Tibial nerve (tissue), 3 donors: ENCODE data around the gene KIF20B.

ENCODE experiments used
- POLR2A ChIP-seq, 2 donors: fragments of 450-650 bp; IDR thresholded peaks; one replicate each; pipeline ENCODE4 v1.6.1; 2017; ENCODE audit warnings: antibody characterized with exemption in 2 of 2, mild to moderate bottlenecking in 2 of 2, moderate library complexity in 2 of 2
- TF ChIP-seq, protein P1 (sequence below), 5 experiments: fragments of 200-600 bp in 3 of 5; fragments of 450-650 bp in 2 of 5; sonication (generic) in 3 of 5; IDR thresholded peaks; one replicate each; pipeline ENCODE4 v1.5.1; 2016 to 2019; ENCODE audit warnings: antibody characterized with exemption in 5 of 5, mild to moderate bottlenecking in 3 of 5, moderate library complexity in 2 of 5

- TF ChIP-seq, protein P1, sequence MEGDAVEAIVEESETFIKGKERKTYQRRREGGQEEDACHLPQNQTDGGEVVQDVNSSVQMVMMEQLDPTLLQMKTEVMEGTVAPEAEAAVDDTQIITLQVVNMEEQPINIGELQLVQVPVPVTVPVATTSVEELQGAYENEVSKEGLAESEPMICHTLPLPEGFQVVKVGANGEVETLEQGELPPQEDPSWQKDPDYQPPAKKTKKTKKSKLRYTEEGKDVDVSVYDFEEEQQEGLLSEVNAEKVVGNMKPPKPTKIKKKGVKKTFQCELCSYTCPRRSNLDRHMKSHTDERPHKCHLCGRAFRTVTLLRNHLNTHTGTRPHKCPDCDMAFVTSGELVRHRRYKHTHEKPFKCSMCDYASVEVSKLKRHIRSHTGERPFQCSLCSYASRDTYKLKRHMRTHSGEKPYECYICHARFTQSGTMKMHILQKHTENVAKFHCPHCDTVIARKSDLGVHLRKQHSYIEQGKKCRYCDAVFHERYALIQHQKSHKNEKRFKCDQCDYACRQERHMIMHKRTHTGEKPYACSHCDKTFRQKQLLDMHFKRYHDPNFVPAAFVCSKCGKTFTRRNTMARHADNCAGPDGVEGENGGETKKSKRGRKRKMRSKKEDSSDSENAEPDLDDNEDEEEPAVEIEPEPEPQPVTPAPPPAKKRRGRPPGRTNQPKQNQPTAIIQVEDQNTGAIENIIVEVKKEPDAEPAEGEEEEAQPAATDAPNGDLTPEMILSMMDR (IDR thresholded peaks at IDR 0.05), result no peak
- TF ChIP-seq POLR2A (IDR thresholded peaks at IDR 0.05), result no peak
These were observed 94.5 kb downstream of the KIF20B start for GRCh38 chr10:89795840-89796239.
